ENCODE data around the gene LMAN1L. TPM values are rescaled to one million over a fixed set of nuclear protein-coding genes. Genes with fewer than 3 reads are reported as not detected.

LMAN1L gene
- total and polyA plus RNA-seq, 2 experiments from 2014 or later, result not detected

GRCh38 chr15:74777769-74778598 is 34.7 kb upstream of the LMAN1L start:
- no peak overlapping the region for H2AFZ ChIP-seq
- peaks cover 30% of the 10 kb centered on the region for H3K4me1 ChIP-seq (ENCODE audit: insufficient read depth)
- H4K20me1 ChIP-seq (ENCODE audit: insufficient read depth, poor library complexity, severe bottlenecking), result peaks cover 2% of the 10 kb centered on the region
- no peak for TF ChIP-seq EZH2 (IDR thresholded peaks at IDR 0.05; ENCODE audit: borderline replicate concordance)
- TF ChIP-seq, protein P1, sequence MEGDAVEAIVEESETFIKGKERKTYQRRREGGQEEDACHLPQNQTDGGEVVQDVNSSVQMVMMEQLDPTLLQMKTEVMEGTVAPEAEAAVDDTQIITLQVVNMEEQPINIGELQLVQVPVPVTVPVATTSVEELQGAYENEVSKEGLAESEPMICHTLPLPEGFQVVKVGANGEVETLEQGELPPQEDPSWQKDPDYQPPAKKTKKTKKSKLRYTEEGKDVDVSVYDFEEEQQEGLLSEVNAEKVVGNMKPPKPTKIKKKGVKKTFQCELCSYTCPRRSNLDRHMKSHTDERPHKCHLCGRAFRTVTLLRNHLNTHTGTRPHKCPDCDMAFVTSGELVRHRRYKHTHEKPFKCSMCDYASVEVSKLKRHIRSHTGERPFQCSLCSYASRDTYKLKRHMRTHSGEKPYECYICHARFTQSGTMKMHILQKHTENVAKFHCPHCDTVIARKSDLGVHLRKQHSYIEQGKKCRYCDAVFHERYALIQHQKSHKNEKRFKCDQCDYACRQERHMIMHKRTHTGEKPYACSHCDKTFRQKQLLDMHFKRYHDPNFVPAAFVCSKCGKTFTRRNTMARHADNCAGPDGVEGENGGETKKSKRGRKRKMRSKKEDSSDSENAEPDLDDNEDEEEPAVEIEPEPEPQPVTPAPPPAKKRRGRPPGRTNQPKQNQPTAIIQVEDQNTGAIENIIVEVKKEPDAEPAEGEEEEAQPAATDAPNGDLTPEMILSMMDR (IDR thresholded peaks at IDR 0.05; ENCODE audit: poor library complexity), result no peak
- no peak for TF ChIP-seq EZH2phosphoT487 (IDR thresholded peaks at IDR 0.05; ENCODE audit: low read depth, severe bottlenecking, unreplicated experiment)
- no peak for DNase-seq (ENCODE audit: low spot score)
- H3K27ac ChIP-seq, result no peak overlapping the region
- H3K79me2 ChIP-seq, result peaks cover 13% of the 10 kb centered on the region
- H3K9me3 ChIP-seq (ENCODE audit: low read depth), result no peaks in the 10 kb centered on the region
- H3K36me3 ChIP-seq (replicated peaks; ENCODE audit: insufficient read depth, low read depth), result no peaks in the 10 kb centered on the region
- H3K9me2 ChIP-seq (replicated peaks; ENCODE audit: insufficient read depth), result no peaks in the 10 kb centered on the region
- H3K27me3 ChIP-seq, result no peaks in the 10 kb centered on the region
- H3K4me3 ChIP-seq, result no peak overlapping the region
- H3K4me2 ChIP-seq, result no peak overlapping the region
- 89% methylated on average over 6 of the region's 6 CpGs for WGBS (ENCODE audit: low lambda C conversion rate, missing lambda C conversion rate)

DNA sequence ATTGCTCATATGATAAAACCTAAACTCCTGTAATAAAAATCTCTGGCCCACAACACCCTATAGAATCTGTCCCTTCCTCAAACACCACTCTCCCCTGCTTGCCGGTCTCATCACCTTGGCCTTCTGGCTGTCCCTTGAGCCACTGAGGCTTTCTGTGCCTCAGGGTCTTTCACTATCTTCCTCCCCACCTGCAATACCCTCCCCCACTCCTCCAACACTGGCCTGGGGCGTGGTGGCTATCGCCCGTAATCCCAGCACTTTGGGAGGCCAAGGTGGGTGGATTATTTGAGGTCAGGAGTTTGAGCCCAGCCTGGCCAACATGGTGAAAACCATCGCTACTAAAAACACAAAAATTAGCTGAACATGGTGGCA is 34.0 kb upstream of the LMAN1L start:
- TF ChIP-seq EZH2 (IDR thresholded peaks at IDR 0.05; ENCODE audit: borderline replicate concordance), result no peak
- TF ChIP-seq EZH2phosphoT487 (IDR thresholded peaks at IDR 0.05; ENCODE audit: low read depth, severe bottlenecking, unreplicated experiment), result no peak
- TF ChIP-seq, protein P1 (IDR thresholded peaks at IDR 0.05; ENCODE audit: poor library complexity), result no peak
- Histone ChIP-seq H3K4me1 (ENCODE audit: insufficient read depth) (peaks cover 36% of the 10 kb centered on the region), H3K9me3 (ENCODE audit: low read depth) (no peaks in the 10 kb centered on the region), H3K4me3 (no peak overlapping the region), H3K79me2 (peaks cover 19% of the 10 kb centered on the region), H3K27ac (no peak overlapping the region), H3K4me2 (no peak overlapping the region), H3K27me3 (no peaks in the 10 kb centered on the region), H2AFZ (no peak overlapping the region), H3K36me3 (replicated peaks; ENCODE audit: insufficient read depth, low read depth) (no peaks in the 10 kb centered on the region), H4K20me1 (ENCODE audit: insufficient read depth, poor library complexity, severe bottlenecking) (peaks cover 8% of the 10 kb centered on the region), H3K9me2 (replicated peaks; ENCODE audit: insufficient read depth) (no peaks in the 10 kb centered on the region)
- 78% methylated on average over 5 of the region's 5 CpGs for WGBS (ENCODE audit: low lambda C conversion rate, missing lambda C conversion rate)
- no peak for DNase-seq (ENCODE audit: low spot score)

GRCh38 chr15:74779162-74779648 is 33.4 kb upstream of the LMAN1L start:
- DNase-seq (ENCODE audit: low spot score), result no peak
- peak overlapping the region; percentile 51 for H3K4me2 ChIP-seq
- TF ChIP-seq EZH2phosphoT487 (IDR thresholded peaks at IDR 0.05; ENCODE audit: low read depth, severe bottlenecking, unreplicated experiment), result no peak
- TF ChIP-seq EZH2 (IDR thresholded peaks at IDR 0.05; ENCODE audit: borderline replicate concordance), result no peak
- TF ChIP-seq, protein P1 (IDR thresholded peaks at IDR 0.05; ENCODE audit: poor library complexity), result no peak
- peaks cover 15% of the 10 kb centered on the region for H4K20me1 ChIP-seq (ENCODE audit: insufficient read depth, poor library complexity, severe bottlenecking)
- no peaks in the 10 kb centered on the region for H3K9me2 ChIP-seq (replicated peaks; ENCODE audit: insufficient read depth)
- no peaks in the 10 kb centered on the region for H3K36me3 ChIP-seq (replicated peaks; ENCODE audit: insufficient read depth, low read depth)
- no peaks in the 10 kb centered on the region for H3K9me3 ChIP-seq (ENCODE audit: low read depth)
- no peaks in the 10 kb centered on the region for H3K27me3 ChIP-seq
- peaks cover 25% of the 10 kb centered on the region for H3K79me2 ChIP-seq
- peak overlapping the region; percentile 55 for H3K27ac ChIP-seq
- peaks cover 42% of the 10 kb centered on the region for H3K4me1 ChIP-seq (ENCODE audit: insufficient read depth)
- no peak overlapping the region for H3K4me3 ChIP-seq
- H2AFZ ChIP-seq, result no peak overlapping the region
- WGBS (ENCODE audit: low lambda C conversion rate, missing lambda C conversion rate), result 82% methylated on average over 7 of the region's 7 CpGs
